H1 (cell line): ENCODE results near the gene SUGP1. TPM values are rescaled to one million over a fixed set of nuclear protein-coding genes. Genes with fewer than 3 reads are reported as not detected.

Experiments
- CHD2 ChIP-seq: IDR thresholded peaks from 2 replicates; pipeline ENCODE4 v1.6.1; 2012; ENCODE audit warnings: low read length, improper control_type of control experiment
- CTCF ChIP-seq, 3 experiments: IDR thresholded peaks; 1 replicate in 2 of 3; 2 replicates in 1 of 3; pipeline versions ENCODE4 v1.5.1 to v1.6.1; 2011; ENCODE audit warnings: low read length in 3 of 3, mild to moderate bottlenecking in 3 of 3, inconsistent platforms in 2 of 3, low read depth in 1 of 3, moderate library complexity in 1 of 3; ENCODE audit not compliant: insufficient read depth in 1 of 3; ENCODE audit errors: control extremely low read depth in 1 of 3
- KDM5A ChIP-seq: fragments of 200-600 bp; IDR thresholded peaks from 2 replicates; pipeline ENCODE4 v1.7.1; 2012; ENCODE audit warnings: mild to moderate bottlenecking, low read length, inconsistent platforms, mixed read lengths
- RAD21 ChIP-seq, 2 experiments: IDR thresholded peaks in 1 of 2; conservative IDR thresholded peaks in 1 of 2; 2 replicates each; pipeline ENCODE4 v1.6.1; 2011; ENCODE audit warnings: low read depth in 2 of 2, low read length in 2 of 2, improper control_type of control experiment in 1 of 2, inconsistent platforms in 1 of 2, mild to moderate bottlenecking in 1 of 2, moderate library complexity in 1 of 2
- RFX5 ChIP-seq: IDR thresholded peaks from 2 replicates; pipeline ENCODE4 v1.6.1; 2011; ENCODE audit warnings: low read depth, low read length, improper control_type of control experiment, borderline replicate concordance
- RNF2 ChIP-seq: fragments of 200-900, 300-1000 bp; sonication (generic); IDR thresholded peaks from 2 replicates; pipeline ENCODE4 v1.7.1; 2016; ENCODE audit warnings: borderline replicate concordance, low read depth, mild to moderate bottlenecking, antibody characterized with exemption, low read length; ENCODE audit not compliant: poor library complexity, severe bottlenecking; ENCODE audit errors: missing control alignments
- SIN3A ChIP-seq, 2 experiments: IDR thresholded peaks in 1 of 2; conservative IDR thresholded peaks in 1 of 2; 2 replicates each; pipeline ENCODE4 v1.6.1; 2011 to 2012; ENCODE audit warnings: low read length in 2 of 2, improper control_type of control experiment in 1 of 2, low read depth in 1 of 2, mild to moderate bottlenecking in 1 of 2
- SUZ12 ChIP-seq: fragments of 200-600 bp; sonication (generic); IDR thresholded peaks from 2 replicates; pipeline ENCODE4 v1.6.1; 2012; ENCODE audit warnings: mild to moderate bottlenecking, inconsistent platforms, low read length, moderate library complexity, mixed read lengths
- TAF7 ChIP-seq: optimal IDR thresholded peaks from 2 replicates; pipeline ENCODE3; 2011; ENCODE audit warnings: low read depth, mild to moderate bottlenecking, inconsistent platforms, low read length, moderate library complexity, borderline replicate concordance
- TCF12 ChIP-seq: IDR thresholded peaks from 2 replicates; pipeline ENCODE4 v1.6.1; 2011; ENCODE audit warnings: low read depth, mild to moderate bottlenecking, low read length
- USF2 ChIP-seq: IDR thresholded peaks from 2 replicates; pipeline ENCODE4 v1.6.1; 2011; ENCODE audit warnings: low read length, improper control_type of control experiment
- polyA plus RNA-seq, 7 experiments: library from polyadenylated mRNA; depleted of rRNA in 3 of 7; stranded (reverse) in 5 of 7; unstranded in 2 of 7; fragments of >200 nt in 5 of 7; fragments of 200-250 nt in 2 of 7; gene quantifications; 1 replicate in 5 of 7; 2 replicates in 1 of 7; 4 replicates in 1 of 7; pipeline versions ENCODE4 v1.2.1 to v1.2.3, GENCODE V29; 2011 to 2013; ENCODE audit warnings: missing spikeins in 2 of 7, mixed read lengths in 2 of 7
- total RNA-seq: library from RNA; stranded (reverse); fragmentation: NEBNext Ultra II Directional; extraction: Animal tissue kit (Norgen Biotek cat#: 25700); gene quantifications from 2 replicates; pipeline ENCODE4 v1.2.1, GENCODE V29; 2021
- TF ChIP-seq, protein P1 (sequence below): IDR thresholded peaks from 2 replicates; pipeline ENCODE4 v1.6.1; 2011; ENCODE audit warnings: low read depth, mild to moderate bottlenecking, low read length; ENCODE audit not compliant: insufficient read depth
- TF ChIP-seq, protein P2 (sequence below): IDR thresholded peaks from 2 replicates; pipeline ENCODE4 v1.6.1; 2012; ENCODE audit warnings: inconsistent platforms
- TF ChIP-seq, protein P3 (sequence below): IDR thresholded peaks from 2 replicates; pipeline ENCODE4 v1.6.1; 2012; ENCODE audit warnings: low read length, inconsistent platforms

Gene SUGP1
- total and polyA plus RNA-seq, 2 of the 8 experiments (the other 6 are each of a cell fraction or from before 2014, with no cell fraction given), result 38.5 to 65.2 TPM

- TF ChIP-seq RAD21 (IDR thresholded peaks at IDR 0.05 in 1 of 2, conservative IDR thresholded peaks at IDR 0.05 in 1 of 2; ENCODE audit: low read depth in 2 of 2, low read length in 2 of 2) (peak; percentile 93 to 94), TAF7 (no peak), USF2 (no peak), CHD2 (0 out of 2 replicates have a peak, but pooled peaks have one; percentile 13), CTCF (IDR thresholded peaks at IDR 0.05; ENCODE audit: control extremely low read depth in 1 of 3, insufficient read depth in 1 of 3, low read depth in 1 of 3, low read length in 3 of 3) (peak; percentile 95 to 97 (median 96)), RNF2 (no peak), SIN3A (conservative IDR thresholded peaks at IDR 0.05 in 1 of 2, IDR thresholded peaks at IDR 0.05 in 1 of 2; ENCODE audit: low read depth in 1 of 2, low read length in 2 of 2) (peak in 1 of 2 experiments; percentile 74; a peak in 2 of 4 replicates), SUZ12 (no peak), KDM5A (no peak), RFX5 (no peak), TCF12 (0 out of 2 replicates have a peak, but pooled peaks have one; percentile 29)
- TF ChIP-seq, protein P1, sequence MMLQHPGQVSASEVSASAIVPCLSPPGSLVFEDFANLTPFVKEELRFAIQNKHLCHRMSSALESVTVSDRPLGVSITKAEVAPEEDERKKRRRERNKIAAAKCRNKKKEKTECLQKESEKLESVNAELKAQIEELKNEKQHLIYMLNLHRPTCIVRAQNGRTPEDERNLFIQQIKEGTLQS, result no peak
- TF ChIP-seq, protein P2, sequence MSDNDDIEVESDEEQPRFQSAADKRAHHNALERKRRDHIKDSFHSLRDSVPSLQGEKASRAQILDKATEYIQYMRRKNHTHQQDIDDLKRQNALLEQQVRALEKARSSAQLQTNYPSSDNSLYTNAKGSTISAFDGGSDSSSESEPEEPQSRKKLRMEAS, result peak; percentile 65
- TF ChIP-seq, protein P3, sequence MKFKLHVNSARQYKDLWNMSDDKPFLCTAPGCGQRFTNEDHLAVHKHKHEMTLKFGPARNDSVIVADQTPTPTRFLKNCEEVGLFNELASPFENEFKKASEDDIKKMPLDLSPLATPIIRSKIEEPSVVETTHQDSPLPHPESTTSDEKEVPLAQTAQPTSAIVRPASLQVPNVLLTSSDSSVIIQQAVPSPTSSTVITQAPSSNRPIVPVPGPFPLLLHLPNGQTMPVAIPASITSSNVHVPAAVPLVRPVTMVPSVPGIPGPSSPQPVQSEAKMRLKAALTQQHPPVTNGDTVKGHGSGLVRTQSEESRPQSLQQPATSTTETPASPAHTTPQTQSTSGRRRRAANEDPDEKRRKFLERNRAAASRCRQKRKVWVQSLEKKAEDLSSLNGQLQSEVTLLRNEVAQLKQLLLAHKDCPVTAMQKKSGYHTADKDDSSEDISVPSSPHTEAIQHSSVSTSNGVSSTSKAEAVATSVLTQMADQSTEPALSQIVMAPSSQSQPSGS, result no peak
These were observed 46.4 kb upstream of the SUGP1 start (continued) for GRCh38 chr19:19366434-19367396.
